ENCODE data around the gene SNRNP27.
A peak's percentile ranks its signal among the peaks of the same experiment; 100 is the strongest.

SNRNP27 gene

DNA sequence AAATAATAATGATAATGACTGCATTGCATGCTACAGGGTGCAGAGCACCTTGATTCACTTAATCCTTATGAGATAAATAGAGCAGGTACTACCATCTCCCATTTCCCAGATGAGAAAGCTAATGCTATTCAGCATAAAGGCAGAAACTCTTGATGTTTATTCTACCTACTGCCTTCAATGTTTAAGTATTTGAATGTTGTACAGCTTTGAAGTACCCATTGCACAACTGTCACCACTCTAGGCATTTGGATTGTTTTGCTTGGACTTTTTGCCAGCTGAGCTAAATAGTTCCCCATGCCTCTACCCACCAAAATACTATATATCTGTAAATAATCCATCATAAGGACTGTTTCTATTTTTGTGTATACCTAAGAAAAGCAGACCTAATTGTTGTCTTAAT lies 13.5 kb downstream of the SNRNP27 start:
- TF ChIP-seq, protein P1, sequence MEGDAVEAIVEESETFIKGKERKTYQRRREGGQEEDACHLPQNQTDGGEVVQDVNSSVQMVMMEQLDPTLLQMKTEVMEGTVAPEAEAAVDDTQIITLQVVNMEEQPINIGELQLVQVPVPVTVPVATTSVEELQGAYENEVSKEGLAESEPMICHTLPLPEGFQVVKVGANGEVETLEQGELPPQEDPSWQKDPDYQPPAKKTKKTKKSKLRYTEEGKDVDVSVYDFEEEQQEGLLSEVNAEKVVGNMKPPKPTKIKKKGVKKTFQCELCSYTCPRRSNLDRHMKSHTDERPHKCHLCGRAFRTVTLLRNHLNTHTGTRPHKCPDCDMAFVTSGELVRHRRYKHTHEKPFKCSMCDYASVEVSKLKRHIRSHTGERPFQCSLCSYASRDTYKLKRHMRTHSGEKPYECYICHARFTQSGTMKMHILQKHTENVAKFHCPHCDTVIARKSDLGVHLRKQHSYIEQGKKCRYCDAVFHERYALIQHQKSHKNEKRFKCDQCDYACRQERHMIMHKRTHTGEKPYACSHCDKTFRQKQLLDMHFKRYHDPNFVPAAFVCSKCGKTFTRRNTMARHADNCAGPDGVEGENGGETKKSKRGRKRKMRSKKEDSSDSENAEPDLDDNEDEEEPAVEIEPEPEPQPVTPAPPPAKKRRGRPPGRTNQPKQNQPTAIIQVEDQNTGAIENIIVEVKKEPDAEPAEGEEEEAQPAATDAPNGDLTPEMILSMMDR (IDR thresholded peaks at IDR 0.05; ENCODE audit: extremely low read depth, missing control alignments): no peak
- no peak for DNase-seq (ENCODE audit: low spot score)

DNA sequence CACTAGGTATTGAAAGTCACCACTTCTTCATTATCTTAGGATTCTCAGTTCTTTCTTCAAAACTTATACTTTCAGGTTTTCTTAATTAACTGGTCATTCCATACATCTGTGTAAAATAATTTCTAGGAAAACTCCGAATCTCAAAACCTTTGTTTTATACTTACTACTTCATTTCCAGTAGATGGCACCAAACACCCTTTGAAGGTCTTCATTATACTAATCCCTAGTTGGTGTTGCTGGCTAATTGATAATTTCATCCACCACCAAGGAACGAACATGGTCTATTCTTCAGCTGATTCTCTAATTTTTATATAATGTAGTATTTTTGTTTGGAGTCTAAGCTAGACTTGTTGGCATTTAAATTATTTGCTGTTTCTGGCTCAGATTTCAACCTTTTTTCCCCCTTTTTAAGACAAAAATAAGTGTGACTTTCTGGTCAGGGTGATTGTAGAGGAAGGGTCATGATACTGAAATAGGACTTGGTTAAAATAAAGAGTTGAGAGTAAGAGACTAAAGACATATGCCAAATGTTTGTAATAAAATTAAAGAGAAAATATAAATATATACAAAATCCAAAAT lies 18.3 kb downstream of the SNRNP27 start:
- TF ChIP-seq, protein P1 (IDR thresholded peaks at IDR 0.05; ENCODE audit: extremely low read depth, missing control alignments): peak; percentile 13
- DNase-seq (ENCODE audit: low spot score): peak; percentile 51

DNA sequence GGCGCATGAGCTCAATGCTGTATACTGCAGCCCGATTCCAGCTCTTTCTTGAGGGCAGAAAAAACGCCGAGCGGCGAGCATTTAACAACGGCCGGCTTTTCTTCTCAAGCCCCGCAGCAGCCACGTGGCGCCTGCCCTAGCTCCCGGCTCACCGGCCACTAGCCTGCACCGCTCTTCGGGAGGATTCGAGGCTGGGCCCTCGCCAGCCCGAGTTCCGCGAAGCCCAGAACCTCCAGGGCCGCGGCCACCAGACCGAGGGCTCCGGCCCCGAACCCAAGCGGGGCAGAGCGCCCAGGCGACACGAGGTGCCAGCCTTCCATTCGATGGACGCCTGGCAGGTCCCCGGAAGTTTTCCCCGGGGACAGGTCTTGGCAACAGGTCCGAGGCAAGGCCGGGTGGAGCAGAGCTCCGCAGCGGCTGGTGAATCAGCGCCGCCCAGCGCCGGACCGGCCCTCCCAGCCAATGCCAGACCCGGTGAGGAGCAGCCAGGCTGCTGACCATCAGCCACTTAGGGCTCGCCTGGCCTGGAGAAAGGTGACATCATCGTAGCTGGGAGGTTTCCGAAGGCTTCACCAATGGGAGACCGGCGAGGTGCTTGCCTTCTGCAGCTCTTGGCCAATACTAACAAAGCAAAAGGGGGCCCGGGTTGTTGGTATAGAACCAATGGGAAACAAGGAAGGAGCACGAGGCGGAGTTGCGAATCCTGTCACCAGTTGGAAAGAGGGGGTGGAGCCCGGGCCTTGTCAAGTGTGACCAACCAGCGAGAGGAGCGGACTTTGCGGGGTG lies 20.6 kb downstream of the SNRNP27 start:
- TF ChIP-seq, protein P1 (IDR thresholded peaks at IDR 0.05; ENCODE audit: extremely low read depth, missing control alignments): peak; percentile 38
- DNase-seq (ENCODE audit: low spot score): peak; percentile 99

DNA sequence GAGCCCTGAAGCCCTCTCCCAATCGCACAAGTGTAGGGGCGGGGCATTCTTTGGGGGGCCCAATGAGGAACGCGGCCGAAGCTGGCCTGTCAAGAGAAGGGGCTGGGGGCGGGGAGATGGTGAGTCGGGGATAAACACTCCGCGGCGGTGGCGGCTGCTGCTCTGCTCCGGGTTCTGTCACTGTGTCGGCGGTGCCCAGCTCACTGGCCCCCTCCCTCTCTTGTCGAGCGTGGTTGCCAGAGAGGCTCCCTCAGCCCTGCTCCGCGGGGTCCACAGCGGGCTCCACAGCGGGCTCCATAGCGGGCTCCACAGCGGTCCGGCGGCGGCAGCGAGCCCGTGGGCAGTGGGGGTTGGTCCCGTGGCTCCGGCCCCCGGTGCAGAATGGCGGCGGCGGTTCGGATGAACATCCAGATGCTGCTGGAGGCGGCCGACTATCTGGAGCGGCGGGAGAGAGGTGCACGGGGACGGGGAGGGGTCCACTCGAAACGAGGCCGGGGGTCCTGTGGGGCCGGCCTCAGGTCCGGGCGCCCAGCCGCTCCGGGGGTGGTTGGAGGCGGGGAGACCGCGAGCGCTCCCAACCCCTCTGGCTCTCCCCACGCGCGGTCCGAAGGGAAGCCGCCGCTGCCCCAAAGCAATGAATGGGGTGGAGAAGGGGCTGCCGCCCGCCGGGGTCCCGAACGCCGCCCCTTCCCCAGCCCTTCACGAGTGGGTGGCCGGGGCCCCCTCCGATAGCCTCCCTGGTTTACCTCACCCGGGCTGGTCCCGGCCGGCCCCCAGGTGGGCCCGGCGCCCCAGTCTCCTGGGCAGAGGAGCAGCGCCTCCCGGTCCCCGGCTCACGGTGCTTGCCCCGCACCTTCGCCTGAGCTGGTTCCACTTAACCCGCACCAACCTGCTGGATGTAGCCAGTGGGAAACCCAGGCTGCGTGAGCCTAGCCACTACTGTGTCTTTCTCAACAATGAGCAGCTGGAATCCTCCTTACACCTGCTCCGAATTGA lies 21.5 kb downstream of the SNRNP27 start, which contains the start of gene MXD1:
Gene MXD1 (plus strand): TSS at position 160 of the 996 bp plus-strand sequence. CDS start 222 bp downstream, at position 382.
- TF ChIP-seq, protein P1 (IDR thresholded peaks at IDR 0.05; ENCODE audit: extremely low read depth, missing control alignments): no peak
- DNase-seq (ENCODE audit: low spot score): no peak

DNA sequence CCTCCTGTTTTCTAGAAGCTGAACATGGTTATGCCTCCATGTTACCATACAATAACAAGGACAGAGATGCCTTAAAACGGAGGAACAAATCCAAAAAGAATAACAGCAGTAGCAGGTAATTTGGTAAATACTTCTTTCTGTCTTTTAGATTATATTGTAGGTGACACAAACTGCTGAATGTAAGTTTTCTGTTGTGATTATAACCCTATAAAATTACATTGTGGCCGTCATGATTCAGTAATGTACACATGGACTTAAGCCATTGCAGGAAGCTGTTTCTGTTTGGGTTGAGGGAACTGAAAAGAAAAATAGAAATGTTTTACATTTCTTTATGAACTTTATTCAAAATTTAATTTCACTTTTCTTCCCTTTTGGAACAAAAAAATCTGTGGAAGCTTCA lies 22.4 kb downstream of the SNRNP27 start:
- no peak for DNase-seq (ENCODE audit: low spot score)
- TF ChIP-seq, protein P1 (IDR thresholded peaks at IDR 0.05; ENCODE audit: extremely low read depth, missing control alignments): no peak

DNA sequence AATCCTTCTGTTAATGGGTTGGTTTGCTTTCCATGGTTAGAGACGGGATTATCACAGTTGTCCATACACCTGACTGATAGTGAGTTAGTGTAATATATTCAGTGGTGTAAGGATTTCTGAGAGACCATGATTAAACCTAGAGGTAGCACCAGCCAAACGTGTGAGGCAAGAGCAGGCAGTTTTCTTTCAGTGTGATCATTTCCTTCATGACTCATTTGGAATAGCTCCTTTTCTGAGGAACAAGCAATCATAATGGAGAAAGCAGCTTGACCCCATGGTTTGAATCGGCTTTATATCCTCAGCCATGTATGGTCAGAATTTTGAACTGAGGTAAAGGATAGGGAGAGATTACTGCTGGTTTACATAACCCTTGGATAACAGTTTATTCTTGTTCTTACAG lies 24.1 kb downstream of the SNRNP27 start:
- TF ChIP-seq, protein P1 (IDR thresholded peaks at IDR 0.05; ENCODE audit: extremely low read depth, missing control alignments): no peak
- no peak for DNase-seq (ENCODE audit: low spot score)

Measured in GM20000 (cell line).